WERI-Rb-1 (cell line): ENCODE data around the gene PTGES3.

Source experiments
- DNase-seq: peaks from one replicate; pipeline ENCODE4 v3.0.0-alpha.2; 2020
- H3K27ac ChIP-seq: fragments of 250-450 bp; sonication (Bioruptor Pico); 2 replicates; pipeline ENCODE4 v1.5.1; 2020; ENCODE audit warnings: mild to moderate bottlenecking, moderate library complexity
- H3K27me3 ChIP-seq: fragments of 250-450 bp; sonication (Bioruptor Pico); 2 replicates; pipeline ENCODE4 v1.5.1; 2021; ENCODE audit warnings: mild to moderate bottlenecking, low read depth, moderate library complexity; ENCODE audit not compliant: insufficient read depth, severe bottlenecking
- H3K36me3 ChIP-seq: fragments of 250-450 bp; sonication (Bioruptor Pico); 2 replicates; pipeline ENCODE4 v1.5.1; 2020; ENCODE audit warnings: mild to moderate bottlenecking, moderate library complexity
- H3K4me3 ChIP-seq: 2 replicates; pipeline ENCODE4 v1.5.1; 2011; ENCODE audit warnings: low read depth, mild to moderate bottlenecking, control low read depth, low read length
- H3K9me3 ChIP-seq: fragments of 250-450 bp; sonication (Bioruptor Pico); 2 replicates; pipeline ENCODE4 v1.5.1; 2021; ENCODE audit warnings: mild to moderate bottlenecking, moderate library complexity; ENCODE audit not compliant: severe bottlenecking
- CTCF ChIP-seq: IDR thresholded peaks from 2 replicates; pipeline ENCODE4 v1.5.1; 2011; ENCODE audit warnings: low read depth, mild to moderate bottlenecking, control low read depth, inconsistent platforms, low read length

The PTGES3 gene

GRCh38 chr12:56631790-56632700 lies 56.0 kb downstream of the PTGES3 start:
- Histone ChIP-seq H3K27ac (peak overlapping the region; percentile 97), H3K9me3 (no peaks in the 10 kb centered on the region), H3K4me3 (peak overlapping the region; percentile 41), H3K27me3 (no peaks in the 10 kb centered on the region), H3K36me3 (peaks cover 7% of the 10 kb centered on the region)
- DNase-seq = peak; percentile 82
- TF ChIP-seq CTCF = no peak

- DNase-seq = peak; percentile 92
- Histone ChIP-seq H3K9me3 (no peaks in the 10 kb centered on the region), H3K27me3 (no peaks in the 10 kb centered on the region), H3K27ac (peak within 1 kb of the TSS; percentile 97), H3K4me3 (peak within 1 kb of the TSS; percentile 93), H3K36me3 (peaks cover 19% of the 10 kb centered on the region)
- TF ChIP-seq CTCF = 0 out of 2 replicates have a peak, but pooled peaks have one; percentile 6
Measured at GRCh38 chr12:56630180-56630632, 57.9 kb downstream of the PTGES3 start, which contains the start of gene BAZ2A. Gene BAZ2A, minus strand, starts transcription at chr12:56630326. Its CDS starts 12,796 bp downstream, at chr12:56617530.

- Histone ChIP-seq H3K4me3 (peak overlapping the region; percentile 93), H3K27me3 (no peaks in the 10 kb centered on the region), H3K36me3 (peaks cover 21% of the 10 kb centered on the region), H3K27ac (peak overlapping the region; percentile 97), H3K9me3 (no peaks in the 10 kb centered on the region)
- DNase-seq = no peak
- no peak for TF ChIP-seq CTCF
Measured at GRCh38 chr12:56629459-56630179, 58.5 kb downstream of the PTGES3 start.

- peak overlapping the region; percentile 93 for H3K4me3 ChIP-seq
- H3K36me3 ChIP-seq = peaks cover 23% of the 10 kb centered on the region
- H3K27ac ChIP-seq = peak overlapping the region; percentile 97
- DNase-seq = peak; percentile 57
- no peaks in the 10 kb centered on the region for H3K9me3 ChIP-seq
- no peaks in the 10 kb centered on the region for H3K27me3 ChIP-seq
- TF ChIP-seq CTCF = no peak
Measured at GRCh38 chr12:56628671-56629458, 59.2 kb downstream of the PTGES3 start.

GRCh38 chr12:56626701-56627100 lies 61.4 kb downstream of the PTGES3 start:
- DNase-seq = no peak
- Histone ChIP-seq H3K9me3 (no peaks in the 10 kb centered on the region), H3K36me3 (peaks cover 37% of the 10 kb centered on the region), H3K27me3 (no peaks in the 10 kb centered on the region), H3K4me3 (no peak overlapping the region), H3K27ac (no peak overlapping the region)
- no peak for TF ChIP-seq CTCF
